Measurements from ENCODE around the gene NHERF1. TPM values are rescaled to one million over a fixed set of nuclear protein-coding genes. Genes with fewer than 3 reads are reported as not detected.

NHERF1 gene
- total and polyA plus RNA-seq, 2 of the 13 experiments (the other 11 are each of a cell fraction or from before 2014, with no cell fraction given): 169 to 269 TPM

- TF ChIP-seq ZNF781 (CRISPR knock-in tag; IDR thresholded peaks at IDR 0.05; ENCODE audit: borderline replicate concordance, not compliant biosample characterization) (peak; percentile 43), ZNF335 (CRISPR knock-in tag; IDR thresholded peaks at IDR 0.05) (peak; percentile 58; the same call in 1 of the 2 replicates), ZNF224 (CRISPR knock-in tag; IDR thresholded peaks at IDR 0.05) (peak; percentile 78; the same call in 1 of the 2 replicates), HNF1A (IDR thresholded peaks at IDR 0.05; ENCODE audit: low read depth) (no peak), HNF1A (CRISPR knock-in tag; IDR thresholded peaks at IDR 0.05; ENCODE audit: borderline replicate concordance) (peak; percentile 78), DNMT3B (CRISPR knock-in tag; conservative IDR thresholded peaks at IDR 0.05) (peak; percentile 52; the same call in 1 of the 2 replicates), TRIM24 (CRISPR knock-in tag; IDR thresholded peaks at IDR 0.05) (no peak), HOXA7 (CRISPR knock-in tag; IDR thresholded peaks at IDR 0.05) (no peak), SMAD3 (CRISPR knock-in tag; IDR thresholded peaks at IDR 0.05) (no peak), HMGXB3 (CRISPR knock-in tag; IDR thresholded peaks at IDR 0.05; ENCODE audit: borderline replicate concordance) (peak; percentile 94), HNRNPK (IDR thresholded peaks at IDR 0.05; ENCODE audit: low read depth, low read length, poor library complexity, severe bottlenecking) (peak; percentile 98), ZNF280D (CRISPR knock-in tag; IDR thresholded peaks at IDR 0.05) (0 out of 2 replicates have a peak, but pooled peaks have one; percentile 64), ZNF18 (CRISPR knock-in tag; IDR thresholded peaks at IDR 0.05; ENCODE audit: insufficient replicate concordance) (peak; percentile 89), ZNF160 (CRISPR knock-in tag; IDR thresholded peaks at IDR 0.05) (peak; percentile 24; the same call in 1 of the 2 replicates)
Observed at GRCh38 chr17:74776044-74776962, 27.9 kb downstream of the NHERF1 start, which contains the start of gene NAT9 (continued).
